Measurements from ENCODE around the gene CRLF1. TPM values are rescaled to one million over a fixed set of nuclear protein-coding genes. Genes with fewer than 3 reads are reported as not detected.
A peak's percentile ranks its signal among the peaks of the same experiment; 100 is the strongest.

CRLF1 gene
- polyA plus RNA-seq, 4 donors: 2.0 to 22.3 (median 6.5) TPM; not detected in 1

GRCh38 chr19:18588611-18589379, 17.8 kb downstream of the CRLF1 start, which contains the start of gene REX1BD:
TSS of gene REX1BD (plus strand) at chr19:18588798. CDS start at chr19:18588802, 4 bp downstream.
- H3K4me1 ChIP-seq (ENCODE audit: control insufficient read depth in 3 of 3, insufficient read depth in 2 of 3, low read depth in 1 of 3, low read length in 2 of 3): peaks cover 3 to 16% (median 6%) of the 10 kb centered on the region in 3 donors
- H3K27me3 ChIP-seq (ENCODE audit: control insufficient read depth in 3 of 3, insufficient read depth in 3 of 3, low read length in 3 of 3): no peaks in the 10 kb centered on the region
- DNase-seq (peak; percentile 77 to 91), FAIRE-seq (no peak)
- H3K9me3 ChIP-seq (ENCODE audit: control insufficient read depth in 2 of 2, insufficient read depth in 1 of 2, low read depth in 1 of 2, low read length in 1 of 2): no peaks in the 10 kb centered on the region
- H3K36me3 ChIP-seq (ENCODE audit: control insufficient read depth in 3 of 3, insufficient read depth in 2 of 3, low read depth in 1 of 3, low read length in 3 of 3): peaks cover 0 to 19% (median 0%) of the 10 kb centered on the region in 3 donors
- WGBS, 3 donors: 0 to 1% (median 1%) methylated on average over 47 to 72 of the region's 72 CpGs
- H3K4me3 ChIP-seq (ENCODE audit: low read depth in 1 of 3, low read length in 3 of 3): peak within 1 kb of the TSS; percentile 64 to 79 (median 72)
- peak within 1 kb of the TSS; percentile 77 to 88 (median 88) for H3K27ac ChIP-seq (ENCODE audit: low read depth in 1 of 3, low read length in 2 of 3)

- DNase-seq: no peak
- no peaks in the 10 kb centered on the region for H3K9me3 ChIP-seq (ENCODE audit: control insufficient read depth in 2 of 2, insufficient read depth in 1 of 2, low read depth in 1 of 2, low read length in 1 of 2)
- peak overlapping the region; percentile 77 to 88 (median 88) for H3K27ac ChIP-seq (ENCODE audit: low read depth in 1 of 3, low read length in 2 of 3)
- H3K4me3 ChIP-seq (ENCODE audit: low read depth in 1 of 3, low read length in 3 of 3): peak overlapping the region in 2 of 3 donors; percentile 64 to 79
- 32 to 40% (median 32%) methylated on average over 16 of the region's 16 CpGs for WGBS, 3 donors
- H3K27me3 ChIP-seq (ENCODE audit: control insufficient read depth in 3 of 3, insufficient read depth in 3 of 3, low read length in 3 of 3): no peaks in the 10 kb centered on the region
- H3K36me3 ChIP-seq (ENCODE audit: control insufficient read depth in 3 of 3, insufficient read depth in 2 of 3, low read depth in 1 of 3, low read length in 3 of 3): peaks cover 0 to 19% (median 0%) of the 10 kb centered on the region in 3 donors
- no peak for FAIRE-seq
- peaks cover 3 to 15% (median 5%) of the 10 kb centered on the region in 3 donors for H3K4me1 ChIP-seq (ENCODE audit: control insufficient read depth in 3 of 3, insufficient read depth in 2 of 3, low read depth in 1 of 3, low read length in 2 of 3)
These were observed 18.5 kb downstream of the CRLF1 start for GRCh38 chr19:18587962-18588610.

- Histone ChIP-seq H3K36me3 (ENCODE audit: control insufficient read depth in 3 of 3, insufficient read depth in 2 of 3, low read depth in 1 of 3, low read length in 3 of 3) (peaks cover 0 to 19% (median 0%) of the 10 kb centered on the region in 3 donors), H3K4me1 (ENCODE audit: control insufficient read depth in 3 of 3, insufficient read depth in 2 of 3, low read depth in 1 of 3, low read length in 2 of 3) (peaks cover 3 to 15% (median 5%) of the 10 kb centered on the region in 3 donors), H3K9me3 (ENCODE audit: control insufficient read depth in 2 of 2, insufficient read depth in 1 of 2, low read depth in 1 of 2, low read length in 1 of 2) (no peaks in the 10 kb centered on the region), H3K27ac (ENCODE audit: low read depth in 1 of 3, low read length in 2 of 3) (peak overlapping the region in 1 of 3 donors; percentile 88), H3K4me3 (ENCODE audit: low read depth in 1 of 3, low read length in 3 of 3) (no peak overlapping the region), H3K27me3 (ENCODE audit: control insufficient read depth in 3 of 3, insufficient read depth in 3 of 3, low read length in 3 of 3) (no peaks in the 10 kb centered on the region)
- no peak for DNase-seq
- 89 to 94% (median 94%) methylated on average over 12 of the region's 12 CpGs for WGBS, 3 donors
- FAIRE-seq: no peak
These were observed 19.0 kb downstream of the CRLF1 start for GRCh38 chr19:18587561-18587960.

- Histone ChIP-seq H3K27me3 (ENCODE audit: control insufficient read depth in 3 of 3, insufficient read depth in 3 of 3, low read length in 3 of 3) (peaks cover 0 to 5% (median 0%) of the 10 kb centered on the region in 3 donors), H3K4me1 (ENCODE audit: control insufficient read depth in 3 of 3, insufficient read depth in 2 of 3, low read depth in 1 of 3, low read length in 2 of 3) (peaks cover 3 to 15% (median 5%) of the 10 kb centered on the region in 3 donors), H3K27ac (ENCODE audit: low read depth in 1 of 3, low read length in 2 of 3) (no peak overlapping the region), H3K9me3 (ENCODE audit: control insufficient read depth in 2 of 2, insufficient read depth in 1 of 2, low read depth in 1 of 2, low read length in 1 of 2) (no peaks in the 10 kb centered on the region), H3K36me3 (ENCODE audit: control insufficient read depth in 3 of 3, insufficient read depth in 2 of 3, low read depth in 1 of 3, low read length in 3 of 3) (peaks cover 0 to 11% (median 0%) of the 10 kb centered on the region in 3 donors), H3K4me3 (ENCODE audit: low read depth in 1 of 3, low read length in 3 of 3) (no peak overlapping the region)
- no peak for DNase-seq
- 42 to 64% (median 57%) methylated on average over 2 of the region's 2 CpGs for WGBS, 3 donors
- FAIRE-seq: no peak
These were observed 20.3 kb downstream of the CRLF1 start for GRCh38 chr19:18586306-18586705.

- DNase-seq (no peak), FAIRE-seq (no peak)
- H3K36me3 ChIP-seq (ENCODE audit: control insufficient read depth in 3 of 3, insufficient read depth in 2 of 3, low read depth in 1 of 3, low read length in 3 of 3): peaks cover 0 to 27% (median 6%) of the 10 kb centered on the region in 3 donors
- H3K9me3 ChIP-seq (ENCODE audit: control insufficient read depth in 2 of 2, insufficient read depth in 1 of 2, low read depth in 1 of 2, low read length in 1 of 2): no peaks in the 10 kb centered on the region
- no peak overlapping the region for H3K27ac ChIP-seq (ENCODE audit: low read depth in 1 of 3, low read length in 2 of 3)
- 65 to 71% (median 68%) methylated on average over 7 of the region's 7 CpGs for WGBS, 3 donors
- no peaks in the 10 kb centered on the region for H3K4me1 ChIP-seq (ENCODE audit: control insufficient read depth in 3 of 3, insufficient read depth in 2 of 3, low read depth in 1 of 3, low read length in 2 of 3)
- H3K4me3 ChIP-seq (ENCODE audit: low read depth in 1 of 3, low read length in 3 of 3): no peak overlapping the region
- peaks cover 0 to 6% (median 0%) of the 10 kb centered on the region in 3 donors for H3K27me3 ChIP-seq (ENCODE audit: control insufficient read depth in 3 of 3, insufficient read depth in 3 of 3, low read length in 3 of 3)
These were observed 26.3 kb downstream of the CRLF1 start for GRCh38 chr19:18580311-18580710.

- H3K9me3 ChIP-seq (ENCODE audit: control insufficient read depth in 2 of 2, insufficient read depth in 1 of 2, low read depth in 1 of 2, low read length in 1 of 2): no peaks in the 10 kb centered on the region
- peaks cover 0 to 6% (median 0%) of the 10 kb centered on the region in 3 donors for H3K27me3 ChIP-seq (ENCODE audit: control insufficient read depth in 3 of 3, insufficient read depth in 3 of 3, low read length in 3 of 3)
- no peak overlapping the region for H3K27ac ChIP-seq (ENCODE audit: low read depth in 1 of 3, low read length in 2 of 3)
- 87 to 90% (median 89%) methylated on average over 21 of the region's 21 CpGs for WGBS, 3 donors
- peaks cover 6 to 11% (median 6%) of the 10 kb centered on the region in 3 donors for H3K4me1 ChIP-seq (ENCODE audit: control insufficient read depth in 3 of 3, insufficient read depth in 2 of 3, low read depth in 1 of 3, low read length in 2 of 3)
- DNase-seq: no peak
- H3K36me3 ChIP-seq (ENCODE audit: control insufficient read depth in 3 of 3, insufficient read depth in 2 of 3, low read depth in 1 of 3, low read length in 3 of 3): peaks cover 8 to 54% (median 8%) of the 10 kb centered on the region in 3 donors
- no peak overlapping the region for H3K4me3 ChIP-seq (ENCODE audit: low read depth in 1 of 3, low read length in 3 of 3)
- FAIRE-seq: no peak
These were observed 29.2 kb downstream of the CRLF1 start for GRCh38 chr19:18577365-18577914.

- no peak for DNase-seq
- no peak for FAIRE-seq
- H3K36me3 ChIP-seq (ENCODE audit: control insufficient read depth in 3 of 3, insufficient read depth in 2 of 3, low read depth in 1 of 3, low read length in 3 of 3): peaks cover 8 to 54% (median 8%) of the 10 kb centered on the region in 3 donors
These were observed 30.2 kb downstream of the CRLF1 start for GRCh38 chr19:18576383-18576782.

GRCh38 chr19:18574691-18575291, 31.8 kb downstream of the CRLF1 start:
- Histone ChIP-seq H3K4me1 (ENCODE audit: control insufficient read depth in 3 of 3, insufficient read depth in 2 of 3, low read depth in 1 of 3, low read length in 2 of 3) (peaks cover 6 to 12% (median 7%) of the 10 kb centered on the region in 3 donors), H3K36me3 (ENCODE audit: control insufficient read depth in 3 of 3, insufficient read depth in 2 of 3, low read depth in 1 of 3, low read length in 3 of 3) (peaks cover 8 to 57% (median 8%) of the 10 kb centered on the region in 3 donors), H3K9me3 (ENCODE audit: control insufficient read depth in 2 of 2, insufficient read depth in 1 of 2, low read depth in 1 of 2, low read length in 1 of 2) (no peaks in the 10 kb centered on the region), H3K4me3 (ENCODE audit: low read depth in 1 of 3, low read length in 3 of 3) (no peak overlapping the region), H3K27ac (ENCODE audit: low read depth in 1 of 3, low read length in 2 of 3) (no peak overlapping the region), H3K27me3 (ENCODE audit: control insufficient read depth in 3 of 3, insufficient read depth in 3 of 3, low read length in 3 of 3) (no peaks in the 10 kb centered on the region)
- WGBS, 3 donors: 91 to 94% (median 94%) methylated on average over 18 of the region's 18 CpGs
- DNase-seq (no peak), FAIRE-seq (no peak)

More at GRCh38 chr19:18576383-18576782, 30.2 kb downstream of the CRLF1 start:
- 85 to 100% (median 98%) methylated on average over 6 to 8 of the region's 8 CpGs for whole genome bisulfite sequencing, 3 donors
- Histone ChIP-seq H3K27me3 (ENCODE audit: control insufficient read depth in 3 of 3, insufficient read depth in 3 of 3, low read length in 3 of 3) (peaks cover 0 to 2% (median 0%) of the 10 kb centered on the region in 3 donors), H3K27ac (ENCODE audit: low read depth in 1 of 3, low read length in 2 of 3) (no peak overlapping the region), H3K9me3 (ENCODE audit: control insufficient read depth in 2 of 2, insufficient read depth in 1 of 2, low read depth in 1 of 2, low read length in 1 of 2) (no peaks in the 10 kb centered on the region), H3K4me1 (ENCODE audit: control insufficient read depth in 3 of 3, insufficient read depth in 2 of 3, low read depth in 1 of 3, low read length in 2 of 3) (peaks cover 6 to 12% (median 7%) of the 10 kb centered on the region in 3 donors), H3K4me3 (ENCODE audit: low read depth in 1 of 3, low read length in 3 of 3) (no peak overlapping the region)

Measured in small intestine (tissue), 7 donors.